GM19463 (cell line): Measurements from ENCODE around the gene MIER2.
"Not testable (repeated sequence)": the region's sequence is repeated elsewhere in the genome, so short reads cannot be mapped to it uniquely, and the experiment has no call there.

Experiments used
- ATAC-seq: cut with Tn5 transposase; IDR thresholded peaks from one replicate; pipeline ENCODE4 v1.9.1; 2021; ENCODE audit warnings: mild to moderate bottlenecking, moderate library complexity; ENCODE audit not compliant: unreplicated experiment

MIER2 gene

GRCh38 chr19:344625-345319, at the start of gene MIER2:
Gene MIER2, minus strand, starts transcription at chr19:344796. Its CDS starts 14 bp downstream, at chr19:344782.
- peak; percentile 87 for ATAC-seq

GRCh38 chr19:393560-393959, 49.0 kb upstream of the MIER2 start:
- ATAC-seq: not testable (repeated sequence)

GRCh38 chr19:392375-392970, 47.9 kb upstream of the MIER2 start:
- no peak for ATAC-seq

GRCh38 chr19:391726-392374, 47.3 kb upstream of the MIER2 start:
- no peak for ATAC-seq

GRCh38 chr19:391207-391557, 46.6 kb upstream of the MIER2 start:
- no peak for ATAC-seq

- no peak for ATAC-seq
Observed at GRCh38 chr19:390386-391206, 46.0 kb upstream of the MIER2 start.

GRCh38 chr19:389935-390289, 45.3 kb upstream of the MIER2 start:
- ATAC-seq: no peak

GRCh38 chr19:389255-389934, 44.8 kb upstream of the MIER2 start:
- no peak for ATAC-seq

GRCh38 chr19:388691-389090, 44.1 kb upstream of the MIER2 start:
- no peak for ATAC-seq

- ATAC-seq: no peak
Observed at GRCh38 chr19:387777-388176, 43.2 kb upstream of the MIER2 start.

- ATAC-seq: not testable (repeated sequence)
Observed at GRCh38 chr19:386632-387301, 42.2 kb upstream of the MIER2 start.

GRCh38 chr19:386189-386588, 41.6 kb upstream of the MIER2 start:
- not testable (repeated sequence) for ATAC-seq

GRCh38 chr19:384799-385169, 40.2 kb upstream of the MIER2 start:
- ATAC-seq: no peak

- no peak for ATAC-seq
Observed at GRCh38 chr19:383922-384798, 39.6 kb upstream of the MIER2 start.

GRCh38 chr19:383040-383439, 38.4 kb upstream of the MIER2 start:
- ATAC-seq: no peak

GRCh38 chr19:382578-382977, 38.0 kb upstream of the MIER2 start:
- ATAC-seq: not testable (repeated sequence)

- not testable (repeated sequence) for ATAC-seq
Observed at GRCh38 chr19:381901-382300, 37.3 kb upstream of the MIER2 start.

- not testable (repeated sequence) for ATAC-seq
Observed at GRCh38 chr19:380618-381219, 36.1 kb upstream of the MIER2 start.

- no peak for ATAC-seq
Observed at GRCh38 chr19:379796-380195, 35.2 kb upstream of the MIER2 start.
